Measurements from ENCODE around the gene LCTL.
"Not testable (repeated sequence)": the region's sequence is repeated elsewhere in the genome, so short reads cannot be mapped to it uniquely, and the experiment has no call there.

LCTL gene

DNA sequence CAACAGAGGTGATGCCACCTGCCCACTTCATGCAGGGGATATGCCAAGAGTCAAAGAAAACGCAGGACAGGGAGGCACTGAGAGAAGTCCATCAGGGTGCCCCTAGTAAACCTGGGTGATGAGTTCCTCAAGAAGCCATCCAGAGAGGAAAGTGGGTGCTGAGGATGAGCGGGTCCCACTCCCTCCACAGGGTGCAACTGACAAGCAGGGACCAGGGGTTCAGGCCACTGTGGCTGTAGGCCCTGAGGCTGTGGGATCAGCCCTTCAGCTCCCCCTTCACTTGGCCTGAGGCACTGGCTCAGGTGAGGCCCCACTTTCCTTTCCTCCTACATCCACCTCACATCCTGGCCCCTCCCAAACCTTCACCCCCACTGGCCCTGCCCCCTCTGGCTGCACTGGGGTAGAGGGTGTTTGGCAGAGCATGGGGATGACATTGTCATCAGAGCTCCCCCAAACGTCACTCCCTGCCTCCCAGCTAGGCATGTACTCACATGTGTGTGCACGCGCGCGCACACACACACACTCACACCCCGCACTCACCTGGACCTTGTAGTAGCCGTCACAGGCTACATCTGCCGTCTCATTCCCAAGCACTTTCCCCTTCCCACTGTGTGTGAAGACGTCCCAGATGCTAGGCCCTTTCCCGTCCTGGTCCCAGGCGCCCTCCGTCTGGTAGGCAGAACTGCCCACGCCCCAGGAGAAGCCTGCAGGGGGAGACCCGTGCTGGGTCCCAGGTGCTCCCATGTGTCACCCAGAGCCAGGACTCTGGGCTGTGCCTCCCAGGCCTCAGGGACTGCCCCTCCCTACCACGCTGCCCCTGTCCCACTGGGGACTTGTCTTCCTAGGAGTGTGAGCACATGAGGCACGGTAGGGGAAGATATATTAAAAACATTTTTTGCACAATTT lies 1.4 kb downstream of the LCTL start:
- no peak for DNase-seq

- DNase-seq, result no peak
These were observed 2.2 kb downstream of the LCTL start for GRCh38 chr15:66563566-66564110.

- DNase-seq, result no peak
These were observed 2.7 kb downstream of the LCTL start for GRCh38 chr15:66563126-66563525.

DNA sequence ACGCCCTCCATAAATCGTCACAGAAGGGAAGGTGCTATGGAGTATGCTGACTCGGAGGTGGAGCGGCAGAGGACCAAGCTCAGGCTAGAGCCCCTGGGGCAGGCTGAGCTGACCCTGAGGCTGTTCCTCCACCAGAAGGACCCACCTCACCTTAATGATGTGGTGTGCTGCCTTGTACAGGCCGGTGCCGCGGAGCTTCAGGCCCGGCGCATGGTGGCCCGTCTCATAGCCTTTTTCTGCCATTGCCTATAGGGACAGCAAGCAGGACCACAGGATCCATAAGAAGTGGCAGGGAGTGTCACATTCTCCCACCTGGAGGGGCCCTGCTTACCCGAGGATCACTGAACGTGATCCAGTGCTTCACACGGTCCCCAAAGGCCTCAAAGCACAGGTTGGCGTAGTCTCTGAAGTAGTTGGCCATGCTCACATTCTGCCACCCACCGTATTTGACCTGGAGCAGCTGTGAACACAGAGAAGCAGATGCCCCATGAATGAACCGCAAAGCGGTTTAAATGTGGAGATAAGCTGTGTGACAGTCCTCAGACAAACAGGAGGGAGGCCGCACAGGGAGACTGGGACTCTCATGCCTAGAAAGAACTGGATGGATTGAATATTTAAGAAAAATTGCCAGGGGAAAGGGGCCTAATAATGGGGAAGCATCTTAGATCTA lies 4.8 kb downstream of the LCTL start:
- no peak for DNase-seq

DNA sequence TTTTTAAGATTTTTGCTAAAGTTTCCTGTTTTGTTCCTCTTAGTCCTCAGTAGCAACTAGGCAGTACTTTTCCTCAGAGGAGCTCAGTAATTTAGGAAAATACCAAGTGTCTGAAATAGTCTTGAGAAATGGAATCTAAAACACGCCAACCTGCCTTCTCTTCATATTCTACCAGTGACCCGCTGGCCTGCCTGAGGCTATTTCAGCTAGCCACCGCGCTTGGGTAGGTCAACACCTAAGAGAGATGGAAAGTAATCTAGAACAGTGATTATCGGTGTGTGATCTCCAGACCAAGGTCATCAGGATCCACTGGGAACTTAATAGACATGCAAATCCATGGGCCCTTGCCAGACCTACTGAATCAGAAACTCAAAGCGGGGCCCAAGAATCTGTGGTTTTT lies 7.5 kb downstream of the LCTL start:
- no peak for DNase-seq

DNA sequence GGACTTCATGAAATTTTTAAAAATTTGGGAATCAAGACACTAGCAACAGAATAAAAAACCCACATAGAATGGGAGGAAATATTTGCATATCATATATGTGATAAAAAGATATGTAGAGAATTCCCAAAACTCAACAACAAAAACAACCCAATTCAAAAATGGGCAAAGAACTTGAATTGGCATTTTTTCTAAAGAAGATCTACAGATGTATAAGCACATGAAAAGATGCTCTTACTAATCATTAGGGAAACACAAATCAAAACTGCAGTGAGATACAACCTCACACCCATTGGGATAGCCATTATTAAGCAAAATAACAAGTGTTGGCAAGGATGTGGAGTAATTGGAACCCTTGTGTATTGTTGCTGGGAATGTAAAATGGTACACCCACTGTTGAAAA lies 10.1 kb downstream of the LCTL start:
- no peak for DNase-seq

- DNase-seq, result no peak
These were observed 20.5 kb downstream of the LCTL start for GRCh38 chr15:66545255-66545654.

DNA sequence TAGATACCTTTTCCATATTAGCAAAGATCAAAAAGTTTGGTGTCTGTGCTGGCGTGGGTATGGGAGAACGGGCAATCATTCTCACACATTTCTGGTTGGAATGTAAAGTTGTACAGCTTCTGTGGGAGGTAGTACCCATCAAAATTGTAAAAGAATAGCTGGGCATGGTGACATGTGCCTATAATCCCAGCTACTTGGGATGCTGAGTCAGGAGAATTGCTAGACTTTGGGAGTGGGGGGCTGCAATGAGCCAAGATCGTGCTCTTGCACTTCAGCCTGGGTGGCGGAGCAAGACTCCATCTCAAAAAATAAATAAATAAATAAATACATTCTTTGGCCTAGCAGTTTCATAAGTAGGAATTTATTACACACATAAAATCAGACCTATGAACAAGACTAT lies 22.9 kb downstream of the LCTL start:
- no peak for DNase-seq

DNA sequence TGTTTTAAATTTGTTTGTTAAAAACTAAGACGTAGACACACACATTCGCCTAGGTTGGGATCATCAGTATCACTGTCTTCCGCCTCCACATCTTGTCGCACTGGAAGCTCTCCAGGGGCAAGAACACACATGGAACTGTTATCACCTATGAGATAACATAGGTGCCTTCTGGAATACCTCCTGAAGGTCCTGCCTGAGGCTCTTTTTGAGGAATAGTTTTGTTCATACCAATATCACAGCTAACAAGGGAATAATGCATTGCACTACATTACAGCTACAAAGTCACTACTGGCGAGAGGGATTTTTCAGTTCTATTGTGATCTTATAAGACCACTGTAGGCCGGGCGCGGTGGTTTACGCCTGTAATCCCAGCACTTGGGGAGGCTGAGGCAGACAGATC lies 30.7 kb downstream of the LCTL start:
- no peak for DNase-seq

DNA sequence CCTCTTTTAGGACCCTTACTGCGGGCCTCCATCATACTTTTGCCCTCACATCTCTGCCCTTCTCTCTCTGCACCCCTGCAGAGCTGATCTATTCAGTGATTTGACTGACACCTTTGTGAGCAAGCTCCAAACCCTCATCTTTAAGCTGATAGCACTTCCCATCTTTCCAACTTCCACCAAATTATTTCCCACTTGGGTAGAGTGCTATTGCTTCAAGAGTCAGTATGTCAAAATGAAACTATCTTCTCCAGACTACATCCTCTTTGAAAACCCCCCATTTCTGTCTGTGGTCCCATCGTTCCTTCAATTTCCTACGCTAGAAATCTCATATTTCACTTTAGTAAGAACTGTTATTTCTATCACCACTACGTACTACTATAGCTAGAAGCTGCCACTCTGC lies 41.0 kb downstream of the LCTL start:
- no peak for DNase-seq

- DNase-seq, result no peak
These were observed 41.9 kb downstream of the LCTL start for GRCh38 chr15:66523926-66524325.

DNA sequence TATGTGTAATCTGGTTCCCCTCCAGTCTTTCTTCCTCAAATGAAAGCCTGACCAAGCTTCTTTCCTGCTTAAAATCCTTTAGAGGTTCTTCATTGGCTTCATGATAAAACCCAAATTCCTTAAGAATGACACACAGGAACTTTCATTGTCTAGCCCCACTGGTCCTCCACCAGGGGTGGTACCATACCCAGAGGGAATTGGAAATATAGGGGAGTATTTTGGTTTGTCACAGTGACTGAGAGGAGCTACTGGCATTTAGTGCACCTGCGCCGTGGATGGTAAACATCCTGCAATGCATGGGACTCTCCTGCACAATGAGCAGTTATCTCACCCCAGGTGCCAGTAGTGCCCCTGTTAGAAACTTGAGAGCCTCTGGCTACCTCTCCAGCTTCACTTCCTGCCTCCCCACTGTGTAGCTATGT lies 49.9 kb downstream of the LCTL start:
- no peak for DNase-seq

- no peak for DNase-seq
These were observed 51.2 kb downstream of the LCTL start for GRCh38 chr15:66514586-66514985.

GRCh38 chr15:66508293-66508883 lies 57.4 kb downstream of the LCTL start:
- DNase-seq, result no peak

DNA sequence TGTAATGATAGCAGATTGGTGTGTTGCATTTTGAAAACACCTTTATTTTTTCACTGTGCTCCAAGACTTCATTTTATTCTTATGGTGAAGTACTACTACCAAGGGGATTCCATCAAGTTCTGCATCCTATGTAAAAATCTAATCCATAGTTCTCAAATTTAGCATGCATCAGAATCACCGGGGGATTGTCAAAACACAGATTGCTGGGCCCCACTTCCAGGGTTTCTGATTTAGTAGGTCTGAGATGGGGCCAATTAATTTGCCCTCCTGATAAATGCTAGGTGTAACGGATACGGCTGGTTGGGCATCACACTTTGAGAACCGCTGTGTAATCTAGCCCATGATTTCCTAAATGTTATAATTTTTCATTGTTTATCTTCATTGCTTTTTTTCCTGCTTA lies 60.0 kb downstream of the LCTL start:
- no peak for DNase-seq

DNA sequence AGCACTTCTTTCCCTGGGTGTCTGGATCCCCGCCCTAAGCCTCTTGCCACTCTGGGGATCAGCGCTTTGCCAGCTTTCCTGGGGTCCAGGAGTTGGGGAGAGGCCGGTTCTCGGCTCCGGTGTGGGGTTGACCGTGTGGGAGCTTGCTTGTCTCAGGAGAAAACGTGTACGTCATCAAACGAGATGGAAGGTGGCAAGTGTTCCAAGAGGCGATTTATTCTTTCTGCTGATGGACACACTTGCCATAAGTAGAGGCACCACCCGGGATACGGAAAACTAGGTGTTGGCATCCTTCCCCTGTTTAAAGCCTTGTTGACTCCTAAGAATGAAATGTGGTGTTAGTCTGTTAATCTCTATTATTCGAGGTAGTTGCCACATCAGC lies 60.4 kb downstream of the LCTL start:
- DNase-seq, result no peak

GRCh38 chr15:66504563-66505429 lies 61.0 kb downstream of the LCTL start, which contains the start of the genes RPL4 and ZWILCH:
RPL4 (minus strand) TSS chr15:66504855; CDS start chr15:66504790, 65 bp downstream.
ZWILCH (plus strand) TSS chr15:66505326; CDS start chr15:66505339, 13 bp downstream.
- no peak for DNase-seq

- DNase-seq, result no peak
These were observed 61.8 kb downstream of the LCTL start for GRCh38 chr15:66503780-66504562.

DNA sequence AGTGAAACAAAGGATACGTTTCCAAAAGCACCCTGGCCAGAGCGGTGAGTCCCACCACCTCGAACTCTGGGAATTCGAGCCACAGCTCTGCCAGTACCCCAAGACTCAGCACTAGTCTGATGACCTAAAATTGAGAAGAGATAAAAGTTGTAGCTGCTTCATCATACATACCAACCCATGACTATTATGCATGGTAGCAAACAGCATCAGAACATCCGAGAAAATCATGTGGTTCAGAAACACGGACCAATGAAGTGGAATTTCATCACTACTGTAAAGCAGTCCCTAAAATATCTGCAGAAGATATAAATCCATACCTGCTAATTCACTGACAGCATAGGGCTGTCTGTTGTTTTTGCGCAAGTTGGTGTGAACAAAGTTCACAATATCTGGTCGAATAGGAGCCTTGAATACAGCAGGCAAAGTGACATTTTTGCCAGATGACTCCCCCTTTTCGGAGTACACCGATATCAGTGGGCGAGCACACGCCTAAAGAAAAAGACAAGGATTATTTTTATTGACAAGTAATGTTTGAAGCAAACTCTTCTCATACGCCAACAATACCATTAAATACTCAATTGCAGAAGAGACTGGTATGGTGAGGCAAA lies 62.7 kb downstream of the LCTL start:
- not testable (repeated sequence) for DNase-seq

- DNase-seq, result no peak
These were observed 63.3 kb downstream of the LCTL start for GRCh38 chr15:66502491-66502890.

DNA sequence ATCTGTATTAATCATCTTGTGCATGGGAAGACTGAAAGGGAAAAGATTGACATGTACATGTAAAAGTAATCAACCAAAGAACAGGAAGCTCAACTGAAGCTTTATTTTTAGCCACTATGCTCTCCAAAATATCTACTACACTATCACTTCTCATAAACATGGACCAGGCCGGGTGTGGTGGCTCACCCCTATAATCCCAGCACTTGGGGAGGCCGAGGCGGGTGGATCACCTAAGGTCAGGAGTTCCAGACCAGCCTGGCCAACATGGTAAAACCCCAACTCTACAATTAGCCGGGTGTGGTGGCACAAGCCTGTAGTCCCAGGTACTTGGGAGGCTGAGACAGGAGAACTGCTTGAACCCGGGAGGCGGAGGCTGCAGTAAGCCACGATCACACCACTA lies 65.5 kb downstream of the LCTL start:
- DNase-seq, result not testable (repeated sequence)

Measured in NCI-H2107 (cell line).